Skeletal muscle satellite cell (primary cell): Measurements from ENCODE around the gene ITGA8.

Source experiments
- H3K27me3 ChIP-seq: 2 replicates; pipeline ENCODE4 v1.7.0; 2013; ENCODE audit warnings: low read length; ENCODE audit not compliant: control insufficient read depth, insufficient read depth
- H3K36me3 ChIP-seq: 2 replicates; pipeline ENCODE4 v1.7.0; 2013; ENCODE audit warnings: mild to moderate bottlenecking, control low read depth, low read length; ENCODE audit not compliant: insufficient read depth
- H3K4me1 ChIP-seq: 2 replicates; pipeline ENCODE4 v1.7.0; 2013; ENCODE audit warnings: low read length; ENCODE audit not compliant: control insufficient read depth, insufficient read depth
- H3K4me2 ChIP-seq: 2 replicates; pipeline ENCODE4 v1.7.0; 2013; ENCODE audit warnings: mild to moderate bottlenecking, low read length
- H3K4me3 ChIP-seq: 2 replicates; pipeline ENCODE4 v1.7.0; 2013; ENCODE audit warnings: low read length
- H3K9ac ChIP-seq: 2 replicates; pipeline ENCODE4 v1.7.0; 2013; ENCODE audit warnings: mild to moderate bottlenecking, low read depth, low read length, moderate library complexity
- H3K9me3 ChIP-seq: replicated peaks from 2 replicates; pipeline ENCODE4 v1.7.0; 2013; ENCODE audit warnings: mild to moderate bottlenecking, control low read depth, low read length

The ITGA8 gene

GRCh38 chr10:15730341-15730740 lies 10.6 kb upstream of the ITGA8 start:
- Histone ChIP-seq H3K4me2 (no peak overlapping the region), H3K9ac (no peak overlapping the region), H3K4me1 (peaks cover 3% of the 10 kb centered on the region), H3K36me3 (no peaks in the 10 kb centered on the region), H3K27me3 (peaks cover 5% of the 10 kb centered on the region), H3K9me3 (no peaks in the 10 kb centered on the region), H3K4me3 (no peak overlapping the region)

GRCh38 chr10:15729890-15730289 lies 10.2 kb upstream of the ITGA8 start:
- Histone ChIP-seq H3K27me3 (peaks cover 7% of the 10 kb centered on the region), H3K4me3 (no peak overlapping the region)

GRCh38 chr10:15726042-15726441 lies 6.3 kb upstream of the ITGA8 start:
- Histone ChIP-seq H3K4me3 (no peak overlapping the region), H3K27me3 (peaks cover 33% of the 10 kb centered on the region)

More at GRCh38 chr10:15729890-15730289, 10.2 kb upstream of the ITGA8 start:
- Histone ChIP-seq H3K4me2 (no peak overlapping the region), H3K9ac (no peak overlapping the region), H3K36me3 (no peaks in the 10 kb centered on the region), H3K9me3 (no peaks in the 10 kb centered on the region), H3K4me1 (peaks cover 4% of the 10 kb centered on the region)

GRCh38 chr10:15725603-15726002 lies 5.9 kb upstream of the ITGA8 start:
- no peak overlapping the region for H3K4me3 ChIP-seq
- no peaks in the 10 kb centered on the region for H3K9me3 ChIP-seq
- H3K4me2 ChIP-seq = no peak overlapping the region
- H3K4me1 ChIP-seq = peaks cover 4% of the 10 kb centered on the region
- H3K9ac ChIP-seq = no peak overlapping the region
- H3K36me3 ChIP-seq = no peaks in the 10 kb centered on the region
- peaks cover 36% of the 10 kb centered on the region for H3K27me3 ChIP-seq

More at GRCh38 chr10:15726042-15726441, 6.3 kb upstream of the ITGA8 start:
- Histone ChIP-seq H3K36me3 (no peaks in the 10 kb centered on the region), H3K4me2 (no peak overlapping the region), H3K9ac (no peak overlapping the region), H3K9me3 (no peaks in the 10 kb centered on the region), H3K4me1 (peaks cover 4% of the 10 kb centered on the region)

- H3K36me3 ChIP-seq = no peaks in the 10 kb centered on the region
- H3K9me3 ChIP-seq = no peaks in the 10 kb centered on the region
- no peak overlapping the region for H3K9ac ChIP-seq
- H3K4me2 ChIP-seq = no peak overlapping the region
- peaks cover 4% of the 10 kb centered on the region for H3K4me1 ChIP-seq
- no peak overlapping the region for H3K4me3 ChIP-seq
- peaks cover 41% of the 10 kb centered on the region for H3K27me3 ChIP-seq
Observed at GRCh38 chr10:15724683-15725082, 5.0 kb upstream of the ITGA8 start.

- no peak overlapping the region for H3K9ac ChIP-seq
- H3K4me2 ChIP-seq = no peak overlapping the region
- H3K4me1 ChIP-seq = peaks cover 4% of the 10 kb centered on the region
- H3K9me3 ChIP-seq = no peaks in the 10 kb centered on the region
- no peaks in the 10 kb centered on the region for H3K36me3 ChIP-seq
- no peak overlapping the region for H3K4me3 ChIP-seq
- peaks cover 49% of the 10 kb centered on the region for H3K27me3 ChIP-seq
Observed at GRCh38 chr10:15723803-15724202, 4.1 kb upstream of the ITGA8 start.

- Histone ChIP-seq H3K36me3 (no peaks in the 10 kb centered on the region), H3K27me3 (peaks cover 67% of the 10 kb centered on the region), H3K9me3 (no peaks in the 10 kb centered on the region), H3K4me1 (peaks cover 4% of the 10 kb centered on the region), H3K4me2 (no peak overlapping the region), H3K9ac (no peak overlapping the region), H3K4me3 (no peak overlapping the region)
Observed at GRCh38 chr10:15720635-15721287, 1.0 kb upstream of the ITGA8 start.

GRCh38 chr10:15719049-15719898 lies 448 bp downstream of the ITGA8 start:
- no peak overlapping the region for H3K4me3 ChIP-seq
- H3K4me2 ChIP-seq = peak overlapping the region; percentile 64
- H3K4me1 ChIP-seq = no peaks in the 10 kb centered on the region
- H3K9me3 ChIP-seq = no peaks in the 10 kb centered on the region
- no peak overlapping the region for H3K9ac ChIP-seq
- peaks cover 71% of the 10 kb centered on the region for H3K27me3 ChIP-seq
- H3K36me3 ChIP-seq = no peaks in the 10 kb centered on the region

- Histone ChIP-seq H3K4me3 (no peak overlapping the region), H3K9me3 (no peaks in the 10 kb centered on the region), H3K9ac (no peak overlapping the region), H3K36me3 (no peaks in the 10 kb centered on the region), H3K4me1 (no peaks in the 10 kb centered on the region), H3K27me3 (peaks cover 69% of the 10 kb centered on the region), H3K4me2 (peak overlapping the region; percentile 64)
Observed at GRCh38 chr10:15718694-15719048, 1.1 kb downstream of the ITGA8 start.

- Histone ChIP-seq H3K27me3 (peaks cover 60% of the 10 kb centered on the region), H3K4me2 (no peak overlapping the region)
Observed at GRCh38 chr10:15715619-15716227, 4.0 kb downstream of the ITGA8 start.

GRCh38 chr10:15714847-15715246 lies 4.9 kb downstream of the ITGA8 start:
- Histone ChIP-seq H3K9me3 (no peaks in the 10 kb centered on the region), H3K4me3 (no peak overlapping the region), H3K4me1 (no peaks in the 10 kb centered on the region), H3K27me3 (peaks cover 59% of the 10 kb centered on the region), H3K36me3 (no peaks in the 10 kb centered on the region), H3K4me2 (no peak overlapping the region), H3K9ac (no peak overlapping the region)

More at GRCh38 chr10:15715619-15716227, 4.0 kb downstream of the ITGA8 start:
- no peaks in the 10 kb centered on the region for H3K36me3 ChIP-seq
- no peaks in the 10 kb centered on the region for H3K4me1 ChIP-seq
- H3K9me3 ChIP-seq = no peaks in the 10 kb centered on the region
- no peak overlapping the region for H3K4me3 ChIP-seq
- H3K9ac ChIP-seq = no peak overlapping the region
